Daoy (cell line): Measurements from ENCODE around the gene DCAF10. TPM values are rescaled to one million over a fixed set of nuclear protein-coding genes. Genes with fewer than 3 reads are reported as not detected.
"Not testable (repeated sequence)": the region's sequence is repeated elsewhere in the genome, so short reads cannot be mapped to it uniquely, and the experiment has no call there.

Experiments
- DNase-seq: peaks from one replicate; pipeline ENCODE4 v3.0.0-alpha.2; 2015; ENCODE audit warnings: low read depth
- total RNA-seq: library from RNA; depleted of rRNA; stranded (reverse); fragments of >200 nt; shearing (Covaris generic); gene quantifications from 2 replicates; pipeline ENCODE4 v1.2.3, GENCODE V29; 2014

Gene DCAF10
- total RNA-seq, 1 experiment from 2014 or later: 15.0 TPM

DNA sequence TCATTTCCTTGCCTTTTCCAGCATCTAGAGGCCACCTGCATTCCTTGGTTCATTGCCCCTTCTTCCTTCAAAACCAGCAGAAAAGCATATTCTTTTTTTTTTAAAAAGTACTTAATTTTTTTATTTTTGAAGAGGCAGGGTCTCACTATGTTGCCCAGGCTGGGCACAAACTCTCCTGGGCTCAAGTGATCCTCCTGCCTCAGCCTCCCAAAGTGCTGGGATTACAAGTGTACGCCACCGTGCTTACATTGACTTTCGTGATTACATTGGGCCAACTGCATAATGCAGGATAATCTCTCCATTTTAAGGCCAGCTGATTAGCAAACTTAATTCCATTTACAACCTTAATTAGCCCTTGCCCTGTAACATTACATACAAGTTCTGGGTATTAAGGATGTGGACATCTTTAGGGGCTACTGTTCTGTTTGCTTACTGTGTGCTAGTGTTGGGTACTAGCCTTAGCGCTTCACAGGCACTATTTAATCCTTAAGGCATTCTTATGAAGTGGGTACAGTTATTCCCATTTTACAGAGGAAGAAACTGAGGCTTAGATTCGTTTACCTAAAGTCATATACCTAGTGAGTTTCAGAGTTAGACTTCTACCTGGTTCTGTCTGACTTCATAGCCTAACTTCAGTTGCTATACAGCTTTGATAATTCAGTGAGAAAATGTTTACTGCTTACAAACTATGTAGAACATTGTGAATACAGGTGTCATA is 69.6 kb downstream of the DCAF10 start:
- DNase-seq: no peak

DNA sequence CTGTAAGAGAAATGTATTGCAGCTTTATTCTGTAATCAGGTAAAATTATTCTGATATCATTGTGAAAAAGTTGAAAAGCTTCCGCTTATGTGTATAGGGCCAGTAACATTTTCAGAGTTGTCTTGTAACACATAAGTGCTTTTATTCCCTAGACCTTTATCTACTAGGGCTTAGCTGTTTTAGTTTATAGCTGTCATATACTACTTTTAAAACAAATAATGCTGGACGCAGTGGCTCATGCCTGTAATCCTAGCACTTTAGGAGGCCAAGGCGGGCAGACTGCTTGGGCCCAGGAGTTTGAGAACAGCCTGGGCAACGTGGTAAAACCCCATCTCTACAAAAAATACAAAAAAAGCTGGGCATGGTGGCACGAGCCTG is 70.2 kb downstream of the DCAF10 start:
- DNase-seq: no peak

DNA sequence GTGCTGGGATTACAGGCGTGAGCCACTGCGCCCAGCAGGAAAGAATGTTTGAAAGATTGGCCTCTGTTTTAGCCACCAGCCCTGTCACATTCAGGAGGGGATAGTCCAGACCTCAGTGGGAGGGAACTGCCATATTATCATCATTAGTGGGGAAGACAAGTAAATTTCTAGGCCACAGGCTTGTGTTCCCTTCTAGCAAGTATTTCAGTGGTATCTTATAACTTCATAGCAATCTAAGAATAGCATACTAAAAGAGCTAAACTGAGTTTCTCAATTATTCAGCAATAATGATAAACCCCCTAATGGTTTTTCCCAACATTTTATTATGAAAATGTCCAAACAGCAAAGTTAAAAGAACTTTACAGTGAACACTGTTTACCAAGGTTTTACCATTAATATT is 73.4 kb downstream of the DCAF10 start:
- no peak for DNase-seq

DNA sequence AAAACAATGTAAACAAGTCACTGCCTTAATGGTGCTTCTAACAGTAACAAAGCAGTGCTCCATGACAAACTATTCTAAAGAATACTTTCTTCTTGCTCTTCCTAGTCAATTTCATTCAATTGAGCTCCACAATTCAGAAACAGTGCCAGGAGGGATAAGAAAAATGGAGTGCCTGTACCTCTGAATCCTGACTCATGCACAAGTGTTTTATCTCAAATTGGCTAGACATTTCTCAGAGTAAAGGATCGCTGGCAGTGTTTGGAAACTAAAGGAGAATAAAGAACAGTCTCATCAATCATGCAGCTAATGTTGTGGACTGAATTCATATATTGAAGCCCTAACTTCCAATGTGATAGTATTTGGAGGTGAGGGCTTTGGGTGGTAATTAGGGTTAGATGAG is 75.8 kb downstream of the DCAF10 start:
- no peak for DNase-seq

DNA sequence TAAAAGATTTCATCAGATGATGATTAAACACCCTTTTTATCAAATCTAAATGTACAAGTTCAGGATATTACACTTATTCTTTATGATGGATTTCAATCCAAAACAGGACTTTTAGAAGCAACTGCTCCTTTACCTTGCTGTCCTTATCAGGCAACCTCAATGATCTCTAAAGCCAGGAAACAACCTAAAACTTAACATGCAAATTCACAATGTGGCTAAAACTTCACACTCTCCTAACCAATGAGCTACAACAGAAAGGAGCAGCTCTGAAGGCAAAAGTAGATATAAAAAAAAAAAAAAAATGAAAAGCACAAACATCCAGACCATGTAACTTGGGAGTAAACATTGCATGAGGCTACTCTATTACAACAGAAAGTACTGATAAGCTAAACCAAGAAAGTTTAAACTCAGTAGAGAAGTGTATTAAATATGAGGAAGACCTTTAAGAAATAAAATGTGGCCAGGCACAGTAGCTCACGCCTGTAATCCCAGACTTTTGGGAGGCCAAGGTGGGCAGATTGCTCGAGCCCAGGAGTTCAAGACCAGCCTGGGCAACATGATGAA is 80.4 kb downstream of the DCAF10 start:
- DNase-seq: no peak

DNA sequence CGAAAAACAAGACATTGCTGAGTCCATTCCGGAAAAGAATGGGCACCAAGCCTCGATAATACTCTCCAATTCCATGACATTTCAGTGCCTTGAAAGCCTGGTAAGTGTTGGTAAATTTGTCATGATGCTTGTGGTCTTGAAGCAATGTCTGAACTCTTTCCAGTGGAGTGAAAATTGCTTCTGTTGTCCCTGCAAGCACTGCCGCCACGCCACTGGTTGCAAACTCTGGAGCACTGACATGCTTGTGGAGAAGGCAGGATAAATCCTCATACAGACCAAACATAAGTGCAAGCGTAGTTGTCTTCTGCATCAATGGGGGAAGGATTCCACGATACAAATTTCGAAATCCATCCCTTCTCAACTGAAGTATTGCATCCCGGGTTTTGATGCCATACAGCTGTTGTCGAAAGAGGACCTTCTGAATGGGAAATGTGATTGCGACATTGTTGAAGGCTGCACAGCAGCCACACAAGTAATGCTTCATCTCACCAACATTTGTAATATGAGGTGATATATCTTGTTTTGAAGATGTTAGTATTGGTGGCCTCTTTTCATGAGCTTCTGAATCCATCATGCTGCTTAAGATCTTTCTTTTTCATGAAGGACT is 87.5 kb downstream of the DCAF10 start:
- not testable (repeated sequence) for DNase-seq

DNA sequence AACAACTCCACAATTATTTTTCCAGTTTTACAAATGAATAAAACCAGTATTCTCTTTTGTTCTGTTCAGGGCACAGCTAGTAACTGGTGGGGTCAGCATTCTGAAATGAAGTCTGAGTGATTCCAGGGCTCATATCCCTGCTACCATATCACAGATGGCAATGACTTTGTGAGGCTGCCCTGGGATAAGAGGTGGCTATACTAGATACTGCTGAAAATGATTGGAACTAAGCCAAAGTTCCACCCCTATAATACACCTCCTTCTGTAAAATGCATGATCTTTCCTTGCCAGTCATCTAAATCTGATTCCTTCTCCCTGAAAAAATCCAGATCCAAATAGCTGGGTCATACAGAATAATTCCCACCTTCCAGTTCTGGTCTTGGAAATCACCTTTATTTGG is 88.9 kb downstream of the DCAF10 start:
- DNase-seq: no peak

DNA sequence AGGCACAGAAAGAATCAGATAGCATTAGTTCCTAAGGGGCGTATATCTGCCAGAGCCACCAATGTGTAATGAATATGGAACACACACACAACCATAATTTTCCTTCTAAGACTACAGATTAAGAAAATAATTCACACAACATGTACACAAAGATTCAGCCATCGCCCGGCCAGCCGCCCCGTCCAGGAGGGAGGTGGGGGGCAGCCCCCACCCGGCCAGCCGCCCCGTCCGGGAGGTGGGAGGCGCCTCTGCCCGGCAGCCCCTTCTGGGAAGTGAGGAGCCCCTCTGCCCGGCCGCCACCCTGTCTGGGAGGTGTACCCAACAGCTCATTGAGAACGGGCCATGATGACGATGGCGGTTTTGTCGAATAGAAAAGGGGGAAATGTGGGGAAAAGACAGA is 90.4 kb downstream of the DCAF10 start:
- not testable (repeated sequence) for DNase-seq

DNA sequence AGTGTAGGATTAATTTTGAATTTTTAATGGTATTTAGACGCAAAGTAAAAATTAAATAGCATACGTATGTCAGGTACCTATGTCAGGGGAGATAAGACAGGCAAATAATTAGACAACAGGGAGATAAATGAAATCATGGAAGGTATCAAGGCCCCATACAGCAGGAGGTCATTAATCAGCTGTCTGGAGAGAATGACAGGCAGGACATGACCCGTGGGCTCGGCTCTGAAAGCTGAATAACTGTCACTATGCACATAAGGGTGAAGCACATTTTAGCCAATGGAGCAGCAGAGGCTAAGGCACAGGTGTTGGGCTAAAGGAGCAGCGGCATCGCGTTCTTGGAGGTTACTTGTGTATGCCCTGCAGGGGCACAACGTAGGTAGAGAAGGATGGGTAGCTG is 91.5 kb downstream of the DCAF10 start:
- no peak for DNase-seq

DNA sequence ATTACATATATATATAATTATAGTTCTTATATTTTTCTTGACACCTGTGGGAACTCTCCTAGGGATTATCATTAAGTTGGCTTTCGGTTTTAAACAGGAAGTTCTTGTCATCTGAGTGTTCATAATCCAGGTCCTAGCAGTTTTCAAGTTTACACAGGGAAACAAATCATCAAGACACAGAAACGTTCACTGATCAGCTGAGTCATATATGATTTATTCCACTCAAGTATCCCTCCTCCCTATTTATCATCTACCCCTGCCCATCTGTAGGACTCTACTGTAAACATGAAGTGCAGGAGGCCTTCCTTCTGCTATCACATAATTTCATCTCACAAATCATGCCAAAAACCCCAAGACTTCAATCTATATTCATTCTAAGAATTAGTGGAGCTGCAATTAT is 97.1 kb downstream of the DCAF10 start:
- DNase-seq: no peak

DNA sequence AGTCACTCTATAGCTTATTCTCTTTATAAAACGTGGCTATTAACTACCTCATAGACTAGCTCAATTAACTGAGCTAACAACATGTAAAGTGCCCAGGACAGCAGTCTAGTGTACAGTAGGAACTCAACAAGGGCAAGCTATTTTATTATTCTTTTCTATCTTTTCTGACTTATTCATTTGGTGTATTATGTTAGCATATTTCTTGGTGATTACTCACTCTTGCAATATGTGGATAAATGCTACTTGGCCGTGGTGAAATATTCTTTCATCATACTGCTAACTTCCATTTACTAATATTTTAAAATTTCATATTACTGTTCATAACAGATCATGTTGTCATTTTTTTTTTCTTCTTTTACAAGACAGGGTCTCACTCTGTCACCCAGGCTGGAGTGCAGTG is 98.4 kb downstream of the DCAF10 start:
- DNase-seq: no peak

DNA sequence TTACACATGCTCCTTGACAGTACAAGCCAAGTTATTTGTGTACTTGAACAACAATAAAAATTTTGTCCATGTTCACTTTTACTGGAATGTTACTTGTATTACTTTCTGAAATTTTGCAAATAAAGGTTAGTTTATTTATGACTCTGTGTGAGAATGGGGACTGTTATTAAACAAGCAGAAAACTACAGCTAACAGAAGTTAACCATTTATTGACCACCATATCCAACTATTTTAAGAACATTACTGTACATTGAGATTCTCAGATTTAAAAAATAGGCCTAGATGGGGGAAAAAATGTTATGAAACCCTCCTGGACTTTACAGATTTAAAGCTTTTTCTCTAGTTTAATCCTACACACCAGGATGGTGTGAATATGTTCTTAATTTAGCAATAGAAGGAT is 101.5 kb downstream of the DCAF10 start:
- DNase-seq: no peak

DNA sequence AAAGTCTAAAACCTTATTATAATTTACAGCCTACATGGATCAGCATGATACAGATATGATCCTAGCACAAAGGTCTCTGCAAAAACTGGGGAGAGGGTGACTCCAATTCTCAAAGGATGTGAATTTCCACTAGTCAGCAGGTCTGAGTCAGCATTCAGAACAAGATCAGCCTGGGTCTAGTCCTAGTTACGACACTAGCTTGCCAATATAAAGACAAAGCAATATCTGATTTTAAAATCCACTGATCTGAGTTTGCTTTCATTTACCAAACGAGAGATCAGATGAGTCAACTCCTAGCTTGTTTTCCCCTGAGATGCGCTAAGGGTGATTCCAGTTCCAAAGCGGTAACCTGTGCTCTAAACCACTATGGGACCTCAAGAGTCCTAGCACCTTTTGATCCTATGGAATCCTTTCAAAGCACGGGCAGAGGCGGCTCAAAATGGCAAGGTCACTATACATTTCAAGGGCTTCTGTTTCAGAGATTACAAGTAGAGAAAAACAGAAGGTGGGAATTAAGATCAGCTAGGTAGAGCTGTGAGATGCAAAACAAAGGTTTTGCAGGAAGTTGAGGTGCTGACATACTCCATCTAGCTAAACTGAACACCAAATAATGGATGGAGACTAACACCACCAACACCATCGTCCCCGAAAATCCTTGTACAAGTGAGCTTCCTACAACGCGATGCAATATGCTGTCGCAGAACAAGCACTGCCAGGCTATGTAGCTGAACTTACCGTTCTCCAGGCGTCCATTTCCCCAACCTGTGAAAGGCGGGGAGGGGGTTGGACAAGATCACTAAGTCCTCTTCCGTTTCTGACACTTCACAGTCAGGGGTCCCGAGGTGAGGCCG is 102.4 kb downstream of the DCAF10 start:
- DNase-seq: no peak

DNA sequence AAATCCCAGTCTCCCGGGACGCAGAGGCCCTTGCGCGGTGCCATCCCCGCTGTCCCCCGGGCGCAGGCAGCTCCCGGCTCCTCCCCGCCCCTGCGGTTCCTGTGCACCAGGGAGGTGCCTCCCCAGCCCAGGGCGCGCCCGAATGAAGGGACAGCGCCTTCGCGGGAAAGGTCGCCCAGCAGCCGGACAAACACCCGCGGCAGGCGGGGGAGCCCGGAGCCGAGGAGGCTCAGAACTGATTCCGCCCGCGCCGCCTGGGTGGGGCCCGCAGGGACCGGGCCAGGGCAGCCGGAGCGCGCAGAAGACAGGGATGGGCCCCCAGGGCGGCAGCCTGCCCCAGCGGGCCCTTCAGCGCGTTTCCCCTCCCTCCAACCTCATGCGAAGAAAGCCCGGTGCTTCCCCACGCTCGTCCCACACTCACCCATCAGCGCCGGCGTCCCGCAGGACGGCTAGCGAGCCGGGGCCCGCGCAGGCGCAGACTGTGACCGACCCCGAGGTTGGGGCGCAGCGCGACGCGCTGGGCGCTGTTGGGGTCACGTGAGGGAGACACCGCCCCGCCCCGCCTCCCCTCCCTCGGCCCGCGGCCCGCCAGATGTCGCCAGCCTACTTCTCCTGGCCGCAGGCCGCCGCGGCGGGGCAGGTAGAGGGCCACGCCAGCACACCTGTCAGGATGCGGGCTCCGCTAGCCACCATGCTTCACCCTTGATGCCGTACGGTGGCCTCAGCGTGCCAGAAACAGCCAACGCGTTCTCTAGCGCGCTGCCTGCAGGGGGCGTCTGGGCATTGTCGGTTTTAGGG is 103.2 kb downstream of the DCAF10 start, which contains the start of gene SLC25A51:
Gene SLC25A51, minus strand, starts transcription at position 481 of the 798 bp plus-strand sequence. CDS start 15,577 bp downstream, outside the sequence.
- DNase-seq: peak; percentile 96

DNA sequence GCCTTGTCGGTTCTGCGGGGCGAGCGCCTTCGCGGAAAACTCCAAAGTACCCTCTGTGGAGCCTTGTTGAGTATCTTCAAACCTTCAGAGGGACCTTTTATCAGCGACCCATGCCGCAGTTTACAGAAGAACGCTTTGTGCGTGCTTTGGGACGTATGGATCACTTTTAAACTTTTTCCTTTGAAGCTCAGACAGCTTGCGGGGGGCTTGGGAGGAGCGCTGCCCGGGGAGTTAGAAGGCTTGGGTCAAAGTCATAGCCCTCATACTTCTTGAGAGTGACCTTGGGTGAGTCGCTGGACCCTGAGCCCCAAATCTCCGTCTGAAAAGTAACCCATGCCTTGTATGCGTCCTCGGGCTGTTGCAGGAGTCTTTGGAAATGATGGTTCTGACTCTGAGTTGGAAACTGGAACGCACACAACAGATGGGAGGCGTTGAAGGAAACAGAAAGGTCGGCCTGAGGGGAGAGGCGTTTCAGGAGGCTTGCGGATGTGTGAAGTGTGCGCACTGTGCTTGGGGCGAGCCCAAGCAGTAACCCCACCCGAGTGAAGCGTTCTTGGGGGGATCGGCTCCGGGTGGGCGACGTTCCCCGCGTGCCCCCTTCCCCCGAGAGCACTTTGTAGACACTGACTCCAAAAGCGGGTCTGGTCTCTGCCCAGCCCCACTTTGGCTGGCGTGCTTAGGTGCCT is 104.0 kb downstream of the DCAF10 start:
- DNase-seq: no peak

DNA sequence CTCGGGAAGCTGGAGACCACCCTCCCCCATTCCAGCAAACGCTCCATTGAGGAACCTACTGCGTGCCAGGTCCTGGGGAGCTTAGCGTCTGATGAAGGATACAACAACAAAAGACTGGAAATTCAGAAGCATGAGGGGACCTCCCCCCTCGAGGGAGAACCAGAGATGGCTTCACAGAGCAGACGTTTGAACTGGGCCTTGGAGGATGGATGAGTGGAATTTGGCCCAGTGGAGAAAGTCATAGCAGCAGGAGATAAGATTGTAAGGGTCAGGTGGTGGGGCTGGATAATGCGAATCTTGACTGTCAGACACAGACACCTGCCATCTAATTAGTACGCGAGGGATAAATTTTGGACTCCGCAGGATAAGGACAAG is 104.5 kb downstream of the DCAF10 start:
- no peak for DNase-seq

DNA sequence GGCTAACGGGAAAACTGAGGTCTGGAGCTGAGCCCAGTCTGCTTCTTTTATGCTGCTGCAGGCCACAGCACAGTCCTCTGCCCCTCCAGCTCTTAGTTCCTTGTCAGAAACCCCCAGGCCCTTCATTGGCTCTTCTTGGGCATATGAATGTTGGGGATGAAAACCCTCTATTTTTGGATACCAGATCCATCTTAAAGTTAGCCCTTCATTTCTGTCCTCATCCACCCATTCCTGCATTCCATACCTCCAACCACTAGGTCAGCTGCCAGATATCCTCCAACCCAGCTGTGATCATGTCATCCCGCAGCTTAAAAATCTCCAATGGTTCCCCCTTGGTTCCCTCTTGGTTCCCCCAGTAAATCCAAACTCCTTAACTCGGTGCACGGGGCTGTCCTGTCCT is 105.2 kb downstream of the DCAF10 start:
- no peak for DNase-seq

DNA sequence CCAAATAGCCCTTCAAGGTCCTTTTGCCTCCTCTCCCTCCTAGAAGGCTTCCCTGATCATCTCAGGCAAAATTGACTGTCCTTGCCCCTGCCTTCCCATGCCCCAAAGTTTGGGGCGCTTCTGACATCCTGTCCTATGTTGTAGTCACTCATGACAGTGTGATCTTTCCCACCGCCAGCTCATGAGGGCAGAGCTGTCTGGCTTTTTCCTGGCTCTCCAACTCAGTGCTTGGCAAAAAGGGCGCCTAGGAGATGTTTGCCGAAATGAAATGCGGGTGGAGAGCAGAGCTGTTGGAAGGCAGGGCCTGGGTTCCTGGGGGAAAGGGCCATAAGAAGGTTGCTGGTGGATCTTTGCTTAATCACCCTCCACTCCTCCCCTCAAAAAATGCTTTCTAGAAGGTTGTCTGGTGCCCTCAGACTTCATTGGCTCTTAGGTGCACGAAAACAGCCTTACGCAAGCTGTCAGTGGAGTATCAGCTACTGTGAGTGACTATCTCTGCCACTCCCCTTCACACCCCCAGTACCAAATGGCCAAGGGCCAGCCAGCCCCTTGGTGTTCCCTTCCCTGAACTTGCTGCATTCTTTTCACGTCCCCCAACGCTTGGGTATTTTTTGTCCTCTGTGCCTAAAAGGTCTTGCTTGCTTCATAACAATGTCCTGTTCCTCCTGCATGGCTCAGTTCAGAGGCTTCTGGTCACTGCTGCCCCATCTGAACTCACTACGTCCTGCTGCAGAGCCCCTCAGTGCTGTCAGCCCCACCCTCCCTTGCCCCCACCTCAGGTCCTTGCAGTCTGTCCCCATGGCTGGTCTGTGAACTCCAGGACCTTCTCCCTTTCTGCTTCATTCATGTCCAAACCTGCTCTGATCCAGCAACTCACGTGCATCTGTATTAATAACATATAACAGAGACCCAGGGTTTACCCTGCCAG is 106.0 kb downstream of the DCAF10 start:
- no peak for DNase-seq

DNA sequence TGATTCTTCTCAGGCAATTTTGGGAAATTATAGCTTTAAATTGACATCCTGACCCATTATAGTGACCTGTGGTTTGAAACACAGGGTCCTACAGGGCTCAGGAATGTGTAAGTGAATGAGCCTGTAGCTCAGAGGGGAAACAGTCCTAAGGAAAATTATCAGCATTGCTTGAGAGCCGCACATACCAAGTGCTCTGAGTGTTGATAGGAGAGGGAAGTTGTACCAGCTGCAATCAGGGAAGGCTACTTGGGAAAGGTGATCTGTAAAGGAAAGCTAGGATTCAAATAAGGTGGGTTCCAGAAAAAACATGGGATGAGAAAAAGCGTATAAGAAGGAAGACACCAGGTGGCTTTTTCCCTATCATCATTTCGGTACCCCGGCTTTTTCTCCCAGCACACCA is 107.7 kb downstream of the DCAF10 start:
- DNase-seq: no peak

DNA sequence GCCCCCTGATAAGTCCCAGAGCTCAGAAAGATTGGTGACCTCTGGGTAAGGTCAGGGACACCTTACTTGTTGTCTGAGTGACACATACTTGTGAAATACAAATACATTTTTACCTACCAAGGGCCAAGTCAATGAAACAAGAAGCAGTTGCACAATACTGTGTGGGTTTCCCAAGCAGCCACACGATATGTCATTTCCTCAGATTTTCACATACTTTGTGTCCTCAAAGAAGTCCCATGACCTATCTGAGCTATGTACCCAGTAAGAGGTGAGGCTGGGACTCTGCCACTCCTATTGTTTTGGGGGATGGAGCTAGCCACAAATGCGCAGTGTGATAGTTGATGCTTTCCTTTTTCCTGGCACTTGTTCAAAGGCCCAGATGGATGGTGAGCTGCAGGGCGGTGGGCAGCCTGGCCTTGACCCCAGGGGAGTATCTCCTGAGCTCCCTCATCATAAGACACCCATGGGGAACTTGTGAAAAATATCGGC is 108.1 kb downstream of the DCAF10 start:
- DNase-seq: no peak
